Activated T-cell treated with anti-CD3 and anti-CD28 coated beads for 48 hours (primary cell): ENCODE results near the gene MAFG.
A peak's percentile ranks its signal among the peaks of the same experiment; 100 is the strongest.

ENCODE experiments used
- DNase-seq: peaks from one replicate; pipeline ENCODE4 v3.0.0-alpha.2; 2020; ENCODE audit warnings: low read depth

The MAFG gene

DNA sequence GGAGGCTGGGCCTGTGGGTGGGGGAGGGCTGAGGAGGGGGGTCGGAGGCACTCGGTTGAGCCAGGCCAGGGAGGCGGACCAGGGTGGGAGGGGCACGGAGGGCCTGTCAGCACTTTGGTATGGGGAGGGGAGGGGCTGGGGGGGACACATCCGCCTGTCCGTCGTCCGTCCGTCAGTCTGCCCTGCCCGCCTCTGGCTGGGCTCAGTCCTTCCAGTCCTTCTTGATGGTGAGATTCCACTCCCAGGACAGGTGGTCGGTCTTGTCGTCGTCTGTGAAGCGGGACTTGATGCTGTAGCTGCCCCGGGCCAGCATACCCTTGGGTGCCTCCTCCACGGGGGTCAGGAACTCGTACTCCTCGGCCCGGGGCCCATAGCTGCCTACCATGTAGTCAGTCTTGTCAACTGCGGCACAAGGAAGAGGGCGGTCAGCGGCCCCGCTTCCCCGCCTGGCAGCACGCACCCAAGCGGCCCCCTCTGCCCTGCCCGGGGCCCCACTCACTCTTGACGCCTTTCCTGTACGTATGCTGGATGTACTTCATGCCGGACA lies 58.8 kb downstream of the MAFG start:
- DNase-seq: peak; percentile 15
